Gastroesophageal sphincter (tissue), 4 donors: ENCODE results near the gene BTBD19. TPM values are rescaled to one million over a fixed set of nuclear protein-coding genes. Genes with fewer than 3 reads are reported as not detected.
"Not testable (repeated sequence)": the region's sequence is repeated elsewhere in the genome, so short reads cannot be mapped to it uniquely, and the experiment has no call there.

Experiments
- ATAC-seq: fragments of 150-250 bp; one replicate; pipeline ENCODE4 v1.9.1; 2016; ENCODE audit warnings: mild to moderate bottlenecking, moderate library complexity
- H3K27ac ChIP-seq, 4 donors: fragments of 200-600 bp; sonication (generic) in 3 of 4; 1 replicate in 3 of 4; 2 replicates in 1 of 4; pipeline ENCODE4 v1.5.1; 2016 to 2019
- H3K27me3 ChIP-seq: fragments of 200-600 bp; sonication (generic); one replicate; pipeline ENCODE4 v1.5.1; 2019
- H3K36me3 ChIP-seq, 2 donors: fragments of 200-600 bp; sonication (generic); one replicate each; pipeline ENCODE4 v1.5.1; 2019; ENCODE audit warnings: control low read depth in 1 of 2
- H3K4me1 ChIP-seq, 3 donors: fragments of 200-600 bp; sonication (generic); 1 replicate in 2 of 3; 2 replicates in 1 of 3; pipeline ENCODE4 v1.5.1; 2016 to 2019; ENCODE audit warnings: control low read depth in 2 of 3
- H3K4me3 ChIP-seq, 2 donors: fragments of 200-600 bp; sonication (generic); one replicate each; pipeline ENCODE4 v1.5.1; 2019; ENCODE audit warnings: mild to moderate bottlenecking in 1 of 2, moderate library complexity in 1 of 2
- H3K9me3 ChIP-seq, 3 donors: fragments of 200-600 bp; sonication (generic); one replicate each; pipeline ENCODE4 v1.5.1; 2017 to 2019; ENCODE audit warnings: control low read depth in 2 of 3
- EP300 ChIP-seq: sonication (generic); formaldehyde crosslinking; IDR thresholded peaks from one replicate; pipeline ENCODE4 v1.6.1; 2017; ENCODE audit warnings: antibody characterized with exemption, mild to moderate bottlenecking
- POLR2A ChIP-seq, 2 donors: fragments of 450-650 bp; IDR thresholded peaks; one replicate each; pipeline ENCODE4 v1.6.1; 2017; ENCODE audit warnings: antibody characterized with exemption in 2 of 2, mild to moderate bottlenecking in 2 of 2, moderate library complexity in 1 of 2
- POLR2AphosphoS5 ChIP-seq: sonication (generic); formaldehyde crosslinking; IDR thresholded peaks from one replicate; pipeline ENCODE4 v1.6.1; 2017; ENCODE audit warnings: antibody characterized with exemption
- WGBS, 2 donors: methylation state at CpG; one replicate each; pipeline ENCODE4 v1.1.5; 2018; ENCODE audit warnings: low coverage in 1 of 2; 5-methylcytosine and 5-hydroxymethylcytosine counted together
- total RNA-seq, 4 donors: library from RNA; depleted of rRNA; stranded (reverse); fragments of >200 nt; gene quantifications; one replicate each; pipeline ENCODE4 v1.1.0, GENCODE V29; 2016
- TF ChIP-seq, protein P1 (sequence below), 4 experiments: fragments of 200-600 bp in 2 of 4; fragments of 450-650 bp in 2 of 4; sonication (generic) in 1 of 4; IDR thresholded peaks; one replicate each; pipeline ENCODE4 v1.5.1; 2017 to 2019; ENCODE audit warnings: antibody characterized with exemption in 4 of 4, mild to moderate bottlenecking in 2 of 4, moderate library complexity in 2 of 4

BTBD19 gene
- total RNA-seq, 4 donors from 2014 or later, result 0.22 to 12.1 (median 5.6) TPM

DNA sequence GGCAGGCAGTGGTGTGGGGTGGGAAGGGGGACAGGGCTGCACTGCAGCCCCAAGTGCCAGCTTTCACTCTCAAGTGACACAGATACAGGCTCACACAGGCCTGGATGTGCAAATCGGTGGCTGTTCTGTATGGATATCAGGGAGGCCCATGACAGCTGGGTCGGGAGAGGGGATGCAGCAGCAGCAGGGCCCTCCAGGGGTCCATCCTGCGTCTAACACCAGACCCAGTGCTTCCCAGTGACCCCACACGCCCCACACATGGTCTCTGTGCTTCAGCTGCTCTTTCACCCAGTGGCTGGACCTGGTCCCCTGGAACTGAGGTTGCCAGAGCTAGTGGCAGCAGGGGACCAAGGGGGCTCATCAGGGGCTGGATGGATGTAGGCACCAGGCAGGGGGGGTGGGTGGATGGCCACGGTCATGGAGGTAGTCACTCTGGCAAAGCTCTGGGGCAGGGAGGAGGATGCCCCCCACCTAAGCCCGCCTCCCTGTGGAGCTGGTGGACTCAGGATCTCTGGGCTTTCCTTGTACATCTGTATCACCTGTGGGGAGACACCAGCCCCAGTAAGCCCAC lies 13.9 kb downstream of the BTBD19 start:
- H3K36me3 ChIP-seq, result peaks cover 0 to 16% of the 10 kb centered on the region in 2 donors
- no peaks in the 10 kb centered on the region for H3K9me3 ChIP-seq
- H3K4me3 ChIP-seq, result no peak overlapping the region
- ATAC-seq, result no peak
- WGBS, 2 donors, result 80 to 86% methylated on average over 2 of the region's 6 CpGs
- peaks cover 0 to 32% (median 14%) of the 10 kb centered on the region in 3 donors for H3K4me1 ChIP-seq
- TF ChIP-seq, protein P1, sequence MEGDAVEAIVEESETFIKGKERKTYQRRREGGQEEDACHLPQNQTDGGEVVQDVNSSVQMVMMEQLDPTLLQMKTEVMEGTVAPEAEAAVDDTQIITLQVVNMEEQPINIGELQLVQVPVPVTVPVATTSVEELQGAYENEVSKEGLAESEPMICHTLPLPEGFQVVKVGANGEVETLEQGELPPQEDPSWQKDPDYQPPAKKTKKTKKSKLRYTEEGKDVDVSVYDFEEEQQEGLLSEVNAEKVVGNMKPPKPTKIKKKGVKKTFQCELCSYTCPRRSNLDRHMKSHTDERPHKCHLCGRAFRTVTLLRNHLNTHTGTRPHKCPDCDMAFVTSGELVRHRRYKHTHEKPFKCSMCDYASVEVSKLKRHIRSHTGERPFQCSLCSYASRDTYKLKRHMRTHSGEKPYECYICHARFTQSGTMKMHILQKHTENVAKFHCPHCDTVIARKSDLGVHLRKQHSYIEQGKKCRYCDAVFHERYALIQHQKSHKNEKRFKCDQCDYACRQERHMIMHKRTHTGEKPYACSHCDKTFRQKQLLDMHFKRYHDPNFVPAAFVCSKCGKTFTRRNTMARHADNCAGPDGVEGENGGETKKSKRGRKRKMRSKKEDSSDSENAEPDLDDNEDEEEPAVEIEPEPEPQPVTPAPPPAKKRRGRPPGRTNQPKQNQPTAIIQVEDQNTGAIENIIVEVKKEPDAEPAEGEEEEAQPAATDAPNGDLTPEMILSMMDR (IDR thresholded peaks at IDR 0.05), result no peak
- TF ChIP-seq POLR2AphosphoS5 (no peak), POLR2A (IDR thresholded peaks at IDR 0.05) (no peak), EP300 (no peak)
- no peak overlapping the region for H3K27ac ChIP-seq
- H3K27me3 ChIP-seq, result no peaks in the 10 kb centered on the region

DNA sequence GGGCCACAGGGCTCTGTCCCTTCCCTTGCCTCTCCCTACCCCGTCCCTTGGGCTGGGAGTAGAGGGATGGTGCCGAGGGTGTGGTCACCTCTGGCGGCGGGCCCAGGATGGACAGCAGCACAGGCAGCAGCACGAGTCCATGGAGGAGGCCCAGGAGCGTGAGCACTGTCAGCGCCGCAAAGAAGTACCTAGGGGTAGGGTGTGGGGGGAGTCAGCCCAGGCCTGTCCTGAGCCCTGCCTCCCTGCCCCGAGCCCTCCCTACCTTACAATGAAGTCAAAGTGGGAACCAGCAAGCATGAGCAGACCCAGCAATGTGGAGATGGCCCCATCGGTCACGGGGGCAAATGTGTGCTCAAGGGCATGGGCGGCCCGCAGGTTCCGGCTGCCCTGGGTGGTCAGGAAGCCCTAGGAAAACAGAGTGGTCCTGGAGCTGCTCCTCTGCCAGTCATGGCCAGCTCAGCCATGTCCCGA lies 14.7 kb downstream of the BTBD19 start:
- Histone ChIP-seq H3K27me3 (no peaks in the 10 kb centered on the region), H3K4me1 (peaks cover 0 to 32% (median 14%) of the 10 kb centered on the region in 3 donors), H3K27ac (peak overlapping the region in 1 of 4 donors; percentile 18), H3K9me3 (no peaks in the 10 kb centered on the region), H3K4me3 (no peak overlapping the region), H3K36me3 (peaks cover 0 to 23% of the 10 kb centered on the region in 2 donors)
- ATAC-seq, result no peak
- TF ChIP-seq POLR2AphosphoS5, result no peak
- no peak for TF ChIP-seq EP300
- TF ChIP-seq, protein P1 (IDR thresholded peaks at IDR 0.05), result no peak
- no peak for TF ChIP-seq POLR2A (IDR thresholded peaks at IDR 0.05)
- no CpG with 5 or more reads among the region's 15 CpGs for WGBS, 2 donors

DNA sequence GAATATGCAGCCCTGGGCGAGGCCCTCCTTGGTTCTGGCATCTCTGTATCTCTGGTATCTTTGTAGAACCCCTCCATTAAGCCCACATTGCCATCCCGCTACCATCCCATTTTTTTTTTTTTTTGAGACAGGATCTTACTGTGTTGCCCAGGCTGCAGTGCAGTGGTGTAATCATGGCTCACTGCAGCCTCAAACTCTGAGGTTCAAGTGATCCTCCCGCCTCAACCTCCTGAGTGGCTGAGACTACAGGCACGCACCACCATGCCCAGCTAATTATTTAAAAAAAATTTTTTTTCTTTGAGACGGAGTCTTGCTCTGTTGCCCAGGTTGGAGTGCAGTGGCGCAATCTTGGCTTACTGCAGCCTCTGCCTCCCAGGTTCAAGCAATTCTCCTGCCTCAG lies 16.1 kb downstream of the BTBD19 start:
- Histone ChIP-seq H3K36me3 (peaks cover 0 to 28% of the 10 kb centered on the region in 2 donors), H3K4me1 (peaks cover 0 to 20% (median 9%) of the 10 kb centered on the region in 3 donors)
- not testable (repeated sequence) for ATAC-seq, H3K27me3 ChIP-seq, H3K9me3 ChIP-seq, H3K27ac ChIP-seq, H3K4me3 ChIP-seq
- WGBS, 2 donors, result 92 to 94% methylated on average over 5 of the region's 6 CpGs

DNA sequence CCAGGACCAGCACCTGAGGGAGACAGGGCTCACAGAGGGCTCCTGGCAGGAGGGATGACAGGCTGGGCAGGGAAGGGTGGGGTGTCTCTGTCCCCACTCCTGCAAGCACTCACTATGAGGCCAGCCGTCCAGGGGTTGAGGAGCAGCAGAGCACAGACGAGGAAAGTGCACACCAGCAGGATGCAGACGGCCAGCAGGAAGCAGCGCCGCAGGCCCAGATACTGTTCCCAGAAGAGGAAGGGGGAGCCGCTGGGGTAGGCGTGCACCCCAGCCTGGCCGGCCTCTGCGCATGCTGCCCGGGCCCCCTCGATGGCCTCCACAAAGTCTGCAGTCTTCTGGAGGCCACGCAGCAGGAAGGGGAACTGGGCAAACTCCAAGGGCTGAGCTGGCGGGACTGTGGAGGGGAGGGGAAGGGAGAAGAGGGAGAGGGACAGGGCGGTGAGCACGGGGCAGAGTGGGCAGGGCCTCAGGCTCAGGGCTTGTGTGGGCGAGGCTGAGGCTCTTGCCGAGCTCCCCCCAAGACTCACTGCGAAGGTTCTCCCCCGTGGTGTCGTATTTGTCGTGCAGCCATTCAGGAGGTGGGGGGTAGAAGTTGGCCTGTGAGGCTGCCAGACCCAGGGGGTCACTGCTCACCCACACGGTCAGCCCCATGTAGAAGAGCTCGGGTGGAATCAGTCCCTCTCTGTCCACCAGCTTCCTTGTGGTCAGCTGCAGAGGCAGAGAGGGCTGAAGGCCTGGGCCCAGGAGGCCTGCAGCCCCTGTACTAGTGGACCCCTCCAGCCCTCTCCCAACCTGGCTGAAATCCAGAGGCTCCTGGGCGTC lies 18.3 kb downstream of the BTBD19 start:
- no peak overlapping the region for H3K4me3 ChIP-seq
- H3K27ac ChIP-seq, result peak overlapping the region in 3 of 4 donors; percentile 17 to 46 (median 18)
- H3K4me1 ChIP-seq, result peaks cover 0 to 5% (median 0%) of the 10 kb centered on the region in 3 donors
- peaks cover 0 to 28% of the 10 kb centered on the region in 2 donors for H3K36me3 ChIP-seq
- H3K27me3 ChIP-seq, result no peaks in the 10 kb centered on the region
- 45 to 79% methylated on average over 4 to 6 of the region's 24 CpGs for WGBS, 2 donors
- H3K9me3 ChIP-seq, result no peaks in the 10 kb centered on the region
- TF ChIP-seq POLR2A (IDR thresholded peaks at IDR 0.05) (no peak), EP300 (no peak), POLR2AphosphoS5 (no peak)
- TF ChIP-seq, protein P1 (IDR thresholded peaks at IDR 0.05), result no peak
- peak; percentile 75 for ATAC-seq

DNA sequence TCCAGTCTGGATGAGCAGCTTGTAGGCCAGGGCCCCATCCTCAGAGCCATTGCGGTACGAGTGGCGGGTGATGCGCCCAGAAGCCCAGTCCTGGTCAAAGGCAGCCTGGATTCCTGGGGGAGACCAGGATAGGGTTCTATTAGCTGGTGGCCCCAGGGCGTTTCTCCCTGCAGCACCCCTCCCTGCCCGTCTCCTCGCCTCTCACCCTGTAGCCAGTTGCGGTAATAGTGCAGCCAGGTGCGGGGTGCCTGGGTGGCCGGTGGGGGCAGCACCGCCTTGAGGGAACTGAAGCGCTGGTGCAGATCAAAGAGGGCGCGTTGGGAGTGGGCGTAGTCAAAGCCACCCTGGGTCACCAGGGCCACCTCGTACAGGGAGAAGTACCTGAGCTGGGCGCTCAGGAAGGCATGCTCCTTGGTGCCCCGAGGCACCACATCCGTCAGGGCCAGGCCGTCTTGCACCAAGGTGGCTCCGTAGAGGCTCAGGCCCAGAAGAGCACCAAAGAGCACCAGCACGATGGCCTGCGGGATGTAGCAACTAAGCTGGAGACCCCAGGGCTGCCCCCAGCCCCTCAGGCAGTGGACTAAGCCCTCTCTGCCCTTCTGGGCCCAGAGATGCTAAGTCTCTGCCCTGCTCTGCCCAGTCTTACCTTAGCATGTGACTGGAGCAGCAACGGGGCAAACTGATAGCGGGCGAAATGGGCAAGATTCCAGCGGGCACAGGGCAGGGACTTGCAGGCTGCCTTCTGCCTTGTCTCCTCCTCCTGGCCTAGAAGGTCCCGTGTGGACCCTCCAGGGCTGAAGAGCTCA lies 19.1 kb downstream of the BTBD19 start:
- ATAC-seq, result no peak
- Histone ChIP-seq H3K4me1 (peaks cover 0 to 4% (median 0%) of the 10 kb centered on the region in 3 donors), H3K27ac (peak overlapping the region in 2 of 4 donors; percentile 18 to 46), H3K36me3 (peaks cover 0 to 28% of the 10 kb centered on the region in 2 donors), H3K4me3 (no peak overlapping the region), H3K27me3 (no peaks in the 10 kb centered on the region), H3K9me3 (no peaks in the 10 kb centered on the region)
- TF ChIP-seq, protein P1 (IDR thresholded peaks at IDR 0.05), result no peak
- TF ChIP-seq EP300, result no peak
- no peak for TF ChIP-seq POLR2A (IDR thresholded peaks at IDR 0.05)
- WGBS, 2 donors, result no CpG with 5 or more reads among the region's 28 CpGs
